GM12892 (cell line): Measurements from ENCODE around the gene PPP2R1B.

Experiments used
- POLR2AphosphoS5 ChIP-seq: IDR thresholded peaks from 2 replicates; pipeline ENCODE4 v1.6.1; 2011; ENCODE audit warnings: low read depth, low read length, control low read depth
- TAF1 ChIP-seq: IDR thresholded peaks from 2 replicates; pipeline ENCODE4 v1.6.1; 2011; ENCODE audit warnings: low read depth, mild to moderate bottlenecking, control low read depth, low read length, borderline replicate concordance

DNA sequence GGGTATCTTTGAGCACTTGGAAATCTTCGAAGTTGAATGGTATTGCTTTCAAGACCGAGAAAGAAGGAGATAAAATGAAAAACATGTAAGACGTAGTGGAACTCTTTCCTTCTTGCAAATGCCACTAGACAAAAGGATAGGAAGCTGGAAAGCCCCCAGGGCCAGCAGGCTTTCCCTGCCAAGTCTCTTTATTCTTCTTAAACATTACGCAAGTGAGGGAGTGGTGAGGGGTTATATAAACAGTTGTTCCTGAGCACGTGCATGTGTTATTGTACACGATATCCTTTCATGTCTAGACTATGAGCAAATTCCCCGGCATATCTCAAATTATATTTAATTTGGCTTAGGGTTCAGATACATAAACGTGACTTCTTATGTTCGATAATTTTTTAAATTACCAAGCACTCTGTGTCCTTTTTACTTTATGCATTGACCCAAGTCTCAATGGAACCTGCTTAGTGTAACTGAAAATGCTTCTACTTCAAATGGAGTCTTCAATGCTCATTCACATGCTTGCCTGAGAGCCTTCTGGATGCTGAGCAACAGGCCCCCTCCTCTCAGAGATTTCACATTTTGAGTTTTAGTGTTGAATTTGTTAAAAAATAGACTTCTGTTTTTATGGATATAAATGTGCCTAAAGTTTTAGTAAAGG lies 59.0 kb downstream of the PPP2R1B start:
- no peak for TF ChIP-seq TAF1
- TF ChIP-seq POLR2AphosphoS5 = no peak
